ENCODE measurements around the gene STK32C. TPM values are rescaled to one million over a fixed set of nuclear protein-coding genes. Genes with fewer than 3 reads are reported as not detected.

Gene STK32C
- total and polyA plus RNA-seq, 10 of the 15 experiments (the other 5 are each of a cell fraction or from before 2014, with no cell fraction given) = 1.5 to 18.1 (median 6.4) TPM

DNA sequence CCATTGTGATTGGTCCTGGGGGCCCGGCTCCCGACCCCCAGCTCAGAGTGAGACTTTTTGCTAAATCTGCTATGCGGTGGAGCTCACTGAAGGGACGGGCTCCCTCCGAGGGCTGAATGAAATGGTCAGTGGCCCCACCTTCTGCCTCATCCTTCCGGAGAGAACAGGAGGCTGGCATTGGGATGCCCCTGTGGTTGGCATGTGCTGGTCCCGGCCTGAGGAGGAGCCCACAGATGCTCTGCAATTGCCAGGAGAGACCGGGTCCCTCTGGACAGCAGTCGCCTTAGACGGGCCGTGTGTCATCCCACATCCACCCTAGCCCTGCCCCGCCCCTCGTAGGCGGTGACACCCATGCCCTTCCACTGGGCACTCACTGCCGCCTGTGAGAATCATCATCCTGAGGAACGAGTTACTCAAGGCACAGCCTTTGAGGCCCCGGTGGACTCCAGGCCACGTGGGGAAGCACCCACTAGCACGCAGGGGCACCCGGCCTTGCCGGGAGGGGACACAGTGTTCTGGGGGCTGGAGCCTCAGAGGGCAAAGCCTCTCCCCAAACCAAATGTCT is 142.3 kb downstream of the STK32C start:
- no peak for FAIRE-seq
- Histone ChIP-seq H3K27ac (ENCODE audit: control insufficient read depth, insufficient read depth) (no peak overlapping the region), H3K4me2 (ENCODE audit: control insufficient read depth, insufficient read depth) (no peak overlapping the region), H3K9me3 (replicated peaks; ENCODE audit: control insufficient read depth, insufficient read depth, low read length) (no peaks in the 10 kb centered on the region), H3K4me1 (ENCODE audit: control insufficient read depth, insufficient read depth, low read length) (peaks cover 3% of the 10 kb centered on the region; the same call in 1 of the 2 replicates), H3K4me3 (no peak overlapping the region), H3K9ac (ENCODE audit: control insufficient read depth, insufficient read depth, low read length) (no peak overlapping the region), H4K20me1 (ENCODE audit: control insufficient read depth, insufficient read depth) (no peaks in the 10 kb centered on the region), H3K27me3 (replicated peaks in 1 of 2; ENCODE audit: control insufficient read depth in 2 of 2, insufficient read depth in 2 of 2, low read length in 1 of 2) (no peaks in the 10 kb centered on the region), H3K36me3 (ENCODE audit: control insufficient read depth in 2 of 2, insufficient read depth in 2 of 2, low read length in 1 of 2) (no peaks in the 10 kb centered on the region), H3K79me2 (ENCODE audit: control insufficient read depth, insufficient read depth, low read length) (no peaks in the 10 kb centered on the region), H2AFZ (ENCODE audit: control insufficient read depth, low read depth, low read length) (no peak overlapping the region)
- no TSS peak for BruUV-seq (replicated peaks)
- ATAC-seq = no peak
- no peak for DNase-seq (ENCODE audit: low read depth, low spot score)
- 54% methylated on average over 21 of the region's 21 CpGs for WGBS (ENCODE audit: insufficient coverage, insufficient replicate concordance, low lambda C conversion rate, missing lambda C conversion rate)
- ChIA-PET SMC1A (ENCODE audit: uncharacterized antibody, unreplicated experiment) (no interaction called here), RAD21 (ENCODE audit: unreplicated experiment) (no interaction called here), CTCF (no interaction called here), POLR2A (no interaction called here)
- TF ChIP-seq STAT3 (IDR thresholded peaks at IDR 0.05; ENCODE audit: low read depth, low read length) (no peak), RBBP5 (conservative IDR thresholded peaks at IDR 0.05) (no peak), BRCA1 (IDR thresholded peaks at IDR 0.05; ENCODE audit: low read depth, low read length) (no peak), TARDBP (IDR thresholded peaks at IDR 0.05; ENCODE audit: borderline replicate concordance) (no peak), POLR2AphosphoS5 (IDR thresholded peaks at IDR 0.05; ENCODE audit: low read length) (no peak), CREB1 (IDR thresholded peaks at IDR 0.05; ENCODE audit: low read depth) (no peak), ASH2L (IDR thresholded peaks at IDR 0.05; ENCODE audit: borderline replicate concordance, low read depth) (no peak), TCF7 (IDR thresholded peaks at IDR 0.05; ENCODE audit: borderline replicate concordance) (no peak)
- TF ChIP-seq, protein P1, sequence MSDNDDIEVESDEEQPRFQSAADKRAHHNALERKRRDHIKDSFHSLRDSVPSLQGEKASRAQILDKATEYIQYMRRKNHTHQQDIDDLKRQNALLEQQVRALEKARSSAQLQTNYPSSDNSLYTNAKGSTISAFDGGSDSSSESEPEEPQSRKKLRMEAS (IDR thresholded peaks at IDR 0.05; ENCODE audit: low read depth, low read length) = no peak
- TF ChIP-seq, protein P2, sequence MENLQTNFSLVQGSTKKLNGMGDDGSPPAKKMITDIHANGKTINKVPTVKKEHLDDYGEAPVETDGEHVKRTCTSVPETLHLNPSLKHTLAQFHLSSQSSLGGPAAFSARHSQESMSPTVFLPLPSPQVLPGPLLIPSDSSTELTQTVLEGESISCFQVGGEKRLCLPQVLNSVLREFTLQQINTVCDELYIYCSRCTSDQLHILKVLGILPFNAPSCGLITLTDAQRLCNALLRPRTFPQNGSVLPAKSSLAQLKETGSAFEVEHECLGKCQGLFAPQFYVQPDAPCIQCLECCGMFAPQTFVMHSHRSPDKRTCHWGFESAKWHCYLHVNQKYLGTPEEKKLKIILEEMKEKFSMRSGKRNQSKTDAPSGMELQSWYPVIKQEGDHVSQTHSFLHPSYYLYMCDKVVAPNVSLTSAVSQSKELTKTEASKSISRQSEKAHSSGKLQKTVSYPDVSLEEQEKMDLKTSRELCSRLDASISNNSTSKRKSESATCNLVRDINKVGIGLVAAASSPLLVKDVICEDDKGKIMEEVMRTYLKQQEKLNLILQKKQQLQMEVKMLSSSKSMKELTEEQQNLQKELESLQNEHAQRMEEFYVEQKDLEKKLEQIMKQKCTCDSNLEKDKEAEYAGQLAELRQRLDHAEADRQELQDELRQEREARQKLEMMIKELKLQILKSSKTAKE (IDR thresholded peaks at IDR 0.05; ENCODE audit: low read depth, poor library complexity, severe bottlenecking) = no peak
- TF ChIP-seq, protein P3, sequence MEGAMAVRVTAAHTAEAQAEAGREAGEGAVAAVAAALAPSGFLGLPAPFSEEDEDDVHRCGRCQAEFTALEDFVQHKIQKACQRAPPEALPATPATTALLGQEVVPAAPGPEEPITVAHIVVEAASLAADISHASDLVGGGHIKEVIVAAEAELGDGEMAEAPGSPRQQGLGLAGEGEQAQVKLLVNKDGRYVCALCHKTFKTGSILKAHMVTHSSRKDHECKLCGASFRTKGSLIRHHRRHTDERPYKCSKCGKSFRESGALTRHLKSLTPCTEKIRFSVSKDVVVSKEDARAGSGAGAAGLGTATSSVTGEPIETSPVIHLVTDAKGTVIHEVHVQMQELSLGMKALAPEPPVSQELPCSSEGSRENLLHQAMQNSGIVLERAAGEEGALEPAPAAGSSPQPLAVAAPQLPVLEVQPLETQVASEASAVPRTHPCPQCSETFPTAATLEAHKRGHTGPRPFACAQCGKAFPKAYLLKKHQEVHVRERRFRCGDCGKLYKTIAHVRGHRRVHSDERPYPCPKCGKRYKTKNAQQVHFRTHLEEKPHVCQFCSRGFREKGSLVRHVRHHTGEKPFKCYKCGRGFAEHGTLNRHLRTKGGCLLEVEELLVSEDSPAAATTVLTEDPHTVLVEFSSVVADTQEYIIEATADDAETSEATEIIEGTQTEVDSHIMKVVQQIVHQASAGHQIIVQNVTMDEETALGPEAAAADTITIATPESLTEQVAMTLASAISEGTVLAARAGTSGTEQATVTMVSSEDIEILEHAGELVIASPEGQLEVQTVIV (IDR thresholded peaks at IDR 0.05; ENCODE audit: borderline replicate concordance, partially characterized antibody) = no peak
- in situ Hi-C loops (cut with MboI) = no loop called here
- intact Hi-C loops (cut with micrococcal nuclease; ENCODE audit: unreplicated experiment) = no loop called here

Measured in GM12878 (cell line).